ENCODE data around the gene PHKA2.

Gene PHKA2

GRCh38 chrX:18931972-18932371, 51.9 kb downstream of the PHKA2 start:
- peak; percentile 6 for DNase-seq (ENCODE audit: low spot score)

DNA sequence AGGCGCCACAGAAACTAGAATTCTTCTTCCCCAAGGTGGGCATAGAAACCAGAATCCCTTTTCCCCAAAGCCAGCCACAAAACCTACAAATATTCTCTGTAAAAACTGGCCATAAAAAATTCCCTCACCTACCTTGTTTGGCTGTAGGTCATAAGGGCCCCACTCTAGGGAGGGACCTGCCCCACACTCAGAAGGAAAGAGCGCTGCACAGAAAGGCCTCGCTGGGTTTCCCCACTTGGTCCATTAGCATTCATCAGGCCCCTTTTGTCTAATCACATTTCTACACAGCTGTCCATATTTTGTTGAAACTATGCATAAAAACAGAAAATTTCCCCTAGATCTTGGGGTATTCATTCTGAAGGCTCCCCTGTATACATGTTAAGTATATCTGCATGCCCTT, 54.1 kb downstream of the PHKA2 start:
- DNase-seq (ENCODE audit: low spot score), result no peak

GRCh38 chrX:18927558-18927957, 56.4 kb downstream of the PHKA2 start:
- no peak for DNase-seq (ENCODE audit: low spot score)

DNA sequence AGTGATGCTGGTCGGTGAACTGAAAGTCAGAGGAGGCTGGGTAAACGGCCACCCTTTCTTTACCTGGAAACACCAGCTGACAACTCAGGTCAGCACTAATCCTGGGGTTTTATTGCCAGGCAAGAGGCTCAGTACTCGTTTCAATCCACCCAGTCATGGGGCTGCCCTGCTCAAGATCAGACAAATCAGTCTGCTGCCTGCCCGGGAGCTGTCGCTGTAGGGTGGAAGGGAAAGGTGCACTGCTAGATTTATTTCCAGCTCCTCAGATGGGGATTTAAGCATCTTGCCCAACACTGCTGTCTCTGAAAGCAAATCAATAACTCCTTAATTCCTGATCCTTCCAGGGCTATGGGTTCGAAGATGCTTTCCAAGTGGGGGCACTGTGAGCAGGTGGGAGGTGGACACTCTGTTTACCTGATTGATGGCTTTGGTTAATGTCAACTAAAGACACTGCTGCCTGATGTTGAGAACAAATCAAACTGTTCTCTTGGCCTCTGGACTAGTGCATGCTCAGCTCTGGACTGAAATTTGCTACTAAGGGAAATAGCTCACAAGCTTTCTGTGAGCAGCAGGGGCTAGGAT, 59.3 kb downstream of the PHKA2 start:
- DNase-seq (ENCODE audit: low spot score), result no peak

DNA sequence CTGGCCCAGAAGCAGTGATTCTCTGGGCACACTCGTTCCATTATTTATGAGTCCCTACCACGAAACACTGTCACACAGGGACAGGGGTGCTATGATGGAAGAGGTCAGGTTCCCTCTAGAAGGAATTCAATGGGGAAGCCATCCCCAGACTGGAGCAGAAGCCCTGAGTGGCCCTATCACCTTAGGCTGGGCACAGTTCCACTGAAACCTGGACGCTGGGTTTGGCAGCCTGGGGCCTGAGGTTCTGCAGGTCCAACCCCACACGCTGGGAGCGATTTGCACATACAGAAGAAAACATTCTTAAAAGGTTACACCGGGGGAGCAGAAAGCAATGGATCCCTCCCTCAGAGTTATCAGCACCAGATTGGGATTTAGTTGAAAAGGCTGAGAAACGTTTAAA, 63.3 kb downstream of the PHKA2 start:
- DNase-seq (ENCODE audit: low spot score), result no peak

DNA sequence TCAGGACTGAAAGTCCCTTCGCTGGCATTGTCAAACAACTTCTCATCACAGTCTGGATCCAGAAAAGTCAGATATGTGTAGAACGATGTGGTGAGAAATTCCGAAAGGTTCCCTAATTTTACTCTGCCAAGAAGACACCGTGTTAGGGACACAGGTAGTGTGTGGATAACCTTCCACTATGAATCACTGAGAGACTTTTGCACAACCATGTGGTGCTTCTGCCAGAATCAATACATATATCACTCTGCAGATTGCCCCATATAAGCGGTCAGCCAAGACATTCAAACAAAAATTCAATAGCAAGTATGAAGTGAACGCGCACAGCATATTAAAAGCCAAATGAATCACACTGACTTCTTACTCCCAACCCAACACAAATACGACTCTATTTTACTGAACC, 63.8 kb downstream of the PHKA2 start:
- DNase-seq (ENCODE audit: low spot score), result no peak

- no peak for DNase-seq (ENCODE audit: low spot score)
Measured at GRCh38 chrX:18917831-18918230, 66.1 kb downstream of the PHKA2 start.

DNA sequence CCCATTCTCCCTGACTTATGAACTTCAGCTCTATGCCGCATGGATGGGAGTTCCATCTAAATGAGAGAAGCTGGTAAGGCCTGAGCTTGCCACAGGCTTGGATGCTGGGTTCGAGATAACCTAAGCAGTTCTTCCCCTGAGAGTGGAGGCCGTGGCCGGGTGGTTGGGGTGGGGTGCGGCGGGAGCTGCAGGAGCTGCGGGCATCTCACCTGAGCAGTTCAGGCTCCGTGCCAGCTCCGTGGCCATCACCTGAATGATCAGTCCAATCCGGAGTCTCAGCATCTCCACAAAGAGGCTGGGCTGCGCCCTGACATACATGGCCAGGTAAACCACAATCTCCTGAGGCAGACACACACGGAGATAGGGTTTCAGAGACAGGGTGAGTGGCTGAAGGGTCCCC, 77.6 kb downstream of the PHKA2 start:
- DNase-seq (ENCODE audit: low spot score), result no peak

DNA sequence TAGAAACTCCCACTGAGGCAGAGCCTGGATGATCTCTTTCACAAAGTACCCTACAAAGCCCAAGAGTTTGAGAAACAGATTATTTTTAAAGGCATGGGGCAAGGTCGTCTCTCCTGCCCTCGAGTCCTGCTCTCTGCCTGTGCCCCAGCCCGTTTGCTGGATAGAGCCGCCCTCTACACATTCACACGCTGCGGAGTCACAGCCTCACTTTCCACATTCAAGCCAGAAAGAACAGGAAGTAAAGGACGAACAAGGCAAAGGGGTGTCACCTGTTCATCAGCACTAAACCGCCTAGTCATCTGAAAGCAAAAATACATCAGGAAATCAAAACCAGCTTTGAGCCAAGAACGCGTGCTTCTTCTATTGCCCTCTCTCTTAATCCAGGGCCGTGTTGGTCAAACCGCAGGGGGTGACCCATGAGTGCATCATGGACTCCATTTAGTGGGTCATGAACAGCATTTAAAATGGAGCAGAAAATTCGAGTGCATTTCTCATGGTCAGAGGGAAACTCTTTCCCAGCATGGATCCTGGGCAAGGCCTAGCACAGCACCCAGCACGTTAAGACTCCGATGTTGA, 83.4 kb downstream of the PHKA2 start:
- no peak for DNase-seq (ENCODE audit: low spot score)

DNA sequence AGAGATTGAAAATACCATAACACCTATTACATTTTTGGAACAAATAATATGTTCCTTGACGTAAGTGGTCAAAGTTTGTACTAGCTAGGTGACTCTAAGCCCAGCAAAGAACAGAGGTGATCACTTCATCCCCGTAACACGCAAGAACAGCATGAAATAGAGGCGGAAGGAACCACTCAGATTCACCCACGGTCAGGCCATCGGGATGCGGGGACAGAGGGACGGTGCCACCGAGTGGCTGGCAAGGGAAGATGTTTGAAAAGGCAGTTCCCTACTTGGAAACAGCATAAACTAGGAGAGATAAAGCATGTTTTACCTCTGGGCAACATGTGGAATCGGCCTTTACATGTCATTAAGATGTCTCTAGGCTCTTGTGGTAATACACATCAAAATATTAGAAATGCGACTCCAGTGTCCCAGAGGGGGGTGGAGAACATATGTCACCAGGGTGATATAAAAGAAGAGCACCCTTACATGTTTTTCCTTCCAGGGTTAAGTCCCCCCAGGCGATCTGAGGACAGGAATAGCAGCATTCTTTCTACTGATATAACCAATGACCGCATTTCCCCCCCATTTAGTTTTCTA, 84.0 kb downstream of the PHKA2 start:
- peak; percentile 13 for DNase-seq (ENCODE audit: low spot score)

DNA sequence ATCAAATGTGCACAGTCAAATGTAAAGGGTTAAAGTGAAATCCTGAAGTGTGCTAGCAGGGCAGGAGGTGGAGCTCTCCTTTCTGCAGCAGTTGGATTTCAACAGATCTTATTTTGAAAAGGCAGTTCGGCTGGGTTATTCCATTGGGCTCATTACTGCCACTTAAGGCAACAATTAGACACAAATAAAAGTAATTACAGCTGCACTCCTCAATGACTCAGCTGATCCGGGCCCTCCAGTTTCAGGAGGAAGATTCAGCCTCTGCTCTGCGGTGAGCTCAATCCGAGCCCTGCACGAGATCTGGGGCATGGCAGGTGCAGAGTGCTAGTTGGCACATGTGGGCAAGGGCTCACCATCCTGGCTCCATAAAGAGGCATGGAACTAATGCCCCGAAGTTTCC, 85.4 kb downstream of the PHKA2 start:
- DNase-seq (ENCODE audit: low spot score), result no peak

GRCh38 chrX:18898091-18898490, 85.8 kb downstream of the PHKA2 start:
- no peak for DNase-seq (ENCODE audit: low spot score)

- no peak for DNase-seq (ENCODE audit: low spot score)
Measured at GRCh38 chrX:18897611-18898010, 86.3 kb downstream of the PHKA2 start.

- DNase-seq (ENCODE audit: low spot score), result no peak
Measured at GRCh38 chrX:18896680-18897544, 87.0 kb downstream of the PHKA2 start.

DNA sequence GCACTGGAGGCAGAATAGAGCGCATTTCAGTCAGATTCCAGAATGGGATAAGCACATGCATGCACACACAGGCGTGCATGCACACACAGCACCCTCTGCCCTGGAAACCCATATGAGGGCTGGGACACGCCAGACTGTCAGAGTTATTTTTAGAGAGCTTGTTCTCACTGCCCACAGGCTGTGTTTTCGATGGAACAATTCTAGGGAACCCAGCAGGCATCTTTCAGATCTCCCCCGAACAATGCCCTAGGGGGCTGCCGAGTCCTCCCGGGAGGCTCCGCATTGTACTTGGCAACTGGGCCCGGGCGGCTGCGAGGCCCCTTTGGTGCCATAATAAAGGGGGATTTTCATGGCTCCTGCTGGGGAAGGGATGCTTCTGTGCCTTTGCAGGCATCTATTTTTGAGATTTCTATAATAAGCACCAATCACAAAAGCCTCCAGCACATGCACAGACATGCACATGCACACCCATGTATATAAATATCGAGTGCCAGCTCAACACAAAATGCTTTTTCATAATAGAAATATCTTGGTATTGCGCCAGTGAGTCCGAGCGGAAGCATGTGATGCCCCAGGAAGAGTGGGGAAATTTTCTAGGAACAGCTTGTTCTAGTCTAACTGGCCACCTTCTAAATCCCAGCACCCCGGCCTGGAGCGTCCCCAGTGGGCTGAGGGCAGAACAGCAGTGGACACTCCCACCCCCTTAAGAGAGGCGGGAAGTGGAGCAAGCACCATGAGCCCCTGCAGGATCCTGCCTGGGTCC, 88.5 kb downstream of the PHKA2 start:
- no peak for DNase-seq (ENCODE audit: low spot score)

- no peak for DNase-seq (ENCODE audit: low spot score)
Measured at GRCh38 chrX:18894156-18894555, 89.8 kb downstream of the PHKA2 start.

DNA sequence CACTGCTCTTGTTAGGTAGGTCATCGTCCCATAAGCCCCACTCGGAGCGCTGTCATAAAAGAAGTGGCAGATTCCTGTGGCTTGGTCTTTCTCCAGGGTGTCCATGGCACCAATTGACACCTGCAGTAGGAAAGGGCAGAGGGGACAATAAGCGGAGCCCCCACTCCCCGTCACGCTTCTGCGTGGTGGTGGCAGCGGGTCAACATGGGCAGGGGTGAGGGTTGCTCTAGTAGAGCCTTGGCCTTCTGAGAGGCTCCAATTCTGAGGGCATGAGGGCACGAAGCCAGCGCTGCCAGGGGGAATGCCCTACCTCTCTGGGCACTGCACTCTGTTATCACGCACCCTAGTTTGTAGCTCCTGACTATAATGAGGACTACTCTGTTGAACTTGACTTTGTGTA, 90.4 kb downstream of the PHKA2 start:
- no peak for DNase-seq (ENCODE audit: low spot score)

GRCh38 chrX:18892899-18893298, 91.0 kb downstream of the PHKA2 start:
- DNase-seq (ENCODE audit: low spot score), result no peak

DNA sequence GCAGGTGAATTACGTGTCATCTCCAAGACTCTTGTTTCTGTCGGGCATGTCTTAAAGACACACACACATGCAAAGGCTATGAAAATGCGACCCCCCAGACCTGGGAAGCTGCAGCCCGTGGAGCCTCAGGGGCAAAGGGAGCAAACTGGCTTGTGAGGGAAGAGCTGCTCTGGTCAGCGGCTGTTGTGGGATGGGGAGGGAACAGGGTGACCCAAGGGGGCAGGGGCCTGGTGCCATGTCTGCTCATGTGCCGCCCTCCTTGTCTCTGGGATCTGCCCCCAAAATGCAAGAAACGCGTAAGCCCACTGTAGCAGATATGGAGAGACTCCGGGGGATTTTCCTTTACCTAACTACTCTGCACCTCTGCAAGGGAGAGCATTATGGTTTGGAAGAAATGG, 92.4 kb downstream of the PHKA2 start:
- no peak for DNase-seq (ENCODE audit: low spot score)

GRCh38 chrX:18890724-18891547, 93.0 kb downstream of the PHKA2 start:
- no peak for DNase-seq (ENCODE audit: low spot score)

DNA sequence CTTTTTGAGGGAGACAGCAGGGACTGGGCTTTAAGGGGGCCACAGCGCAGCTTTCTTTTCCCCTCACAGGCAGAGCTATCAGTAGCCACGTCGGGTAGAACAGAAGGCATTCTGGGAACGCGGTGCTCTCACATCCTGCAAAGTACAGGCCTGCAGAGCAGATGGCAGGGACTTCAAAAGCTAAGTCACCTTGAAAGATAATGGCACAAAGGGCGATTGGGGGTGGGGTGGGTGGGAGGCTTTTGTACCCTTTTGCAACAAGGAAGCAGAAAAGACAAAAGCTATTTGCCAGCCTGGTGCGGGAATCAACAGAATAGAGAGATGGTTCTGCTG, 93.9 kb downstream of the PHKA2 start:
- DNase-seq (ENCODE audit: low spot score), result no peak
